CMK (cell line): ENCODE measurements around the gene NUDT9.
"Not testable (repeated sequence)": the region's sequence is repeated elsewhere in the genome, so short reads cannot be mapped to it uniquely, and the experiment has no call there.

ENCODE experiments used
- DNase-seq: peaks from one replicate; pipeline ENCODE4 v3.0.0-alpha.2; 2010; ENCODE audit warnings: low read depth

NUDT9 gene

DNA sequence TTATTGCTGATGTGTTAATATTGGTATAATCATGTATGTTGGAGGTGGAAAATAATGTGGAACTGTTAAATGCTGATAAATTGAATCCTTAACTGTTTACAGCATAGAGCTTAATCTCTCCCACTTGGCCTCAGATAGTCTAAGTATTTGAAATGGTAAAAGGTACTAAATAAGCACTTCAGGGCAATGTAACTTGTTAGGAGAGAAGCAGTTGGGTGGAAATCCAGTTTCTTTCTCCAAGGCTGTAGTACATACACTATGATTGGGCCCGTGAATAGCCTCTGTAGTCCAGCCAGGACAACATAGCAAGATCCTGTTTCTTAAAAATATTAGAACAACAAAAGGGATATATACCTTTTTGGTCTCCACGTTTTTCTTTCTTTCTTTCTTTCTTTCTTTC lies 39.7 kb downstream of the NUDT9 start:
- no peak for DNase-seq

DNA sequence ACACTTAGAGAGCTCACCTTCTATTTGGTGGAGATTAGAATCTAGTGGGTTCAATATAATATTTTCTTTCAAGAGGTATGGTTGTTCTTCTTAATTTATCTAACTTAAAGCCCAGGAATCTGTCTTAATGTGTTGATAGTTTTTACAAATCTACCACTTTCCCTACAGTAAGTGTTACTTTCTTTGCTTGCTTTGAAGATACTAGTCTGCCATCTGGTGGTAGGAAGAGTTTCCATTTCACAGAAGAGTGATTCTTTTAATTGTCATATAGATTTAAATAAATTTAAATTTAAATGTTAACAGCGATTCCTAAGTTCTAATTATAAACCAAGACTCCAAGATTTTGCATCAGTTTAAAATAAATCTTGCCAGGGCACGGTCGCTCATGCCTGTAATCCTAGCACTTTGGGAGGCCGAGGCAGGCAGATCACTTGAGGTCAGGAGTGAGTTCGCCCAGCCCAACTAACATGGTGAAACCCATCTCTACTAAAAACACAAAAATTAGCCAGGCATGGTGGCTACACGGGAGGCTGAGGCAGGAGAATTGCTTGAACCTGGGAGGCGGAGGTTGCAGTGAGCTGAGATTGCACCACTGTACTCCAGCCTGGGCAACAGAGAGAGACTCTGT lies 43.5 kb downstream of the NUDT9 start:
- DNase-seq: no peak

GRCh38 chr4:87469390-87469789 lies 47.0 kb downstream of the NUDT9 start:
- no peak for DNase-seq

- DNase-seq: no peak
Measured at GRCh38 chr4:87476934-87477333, 54.6 kb downstream of the NUDT9 start.

GRCh38 chr4:87478732-87479250 lies 56.4 kb downstream of the NUDT9 start:
- DNase-seq: no peak

DNA sequence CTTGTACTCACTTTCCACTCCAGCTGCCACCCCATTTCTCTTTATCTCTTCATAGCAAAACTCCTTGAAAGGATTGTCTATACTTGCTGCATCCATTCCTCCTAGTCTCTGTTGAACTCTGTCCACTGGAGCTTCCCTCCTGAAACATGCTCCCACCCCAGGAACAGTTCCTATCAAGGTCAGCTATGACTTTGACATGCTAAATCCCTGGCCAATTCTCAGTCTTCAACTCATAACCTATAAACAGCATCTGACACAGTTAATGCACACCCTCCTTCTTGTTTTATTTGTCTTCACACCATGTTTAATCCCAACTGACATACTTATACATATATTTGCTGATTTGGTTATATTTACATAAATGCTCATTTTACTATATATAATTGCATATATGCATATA lies 59.0 kb downstream of the NUDT9 start:
- no peak for DNase-seq

DNA sequence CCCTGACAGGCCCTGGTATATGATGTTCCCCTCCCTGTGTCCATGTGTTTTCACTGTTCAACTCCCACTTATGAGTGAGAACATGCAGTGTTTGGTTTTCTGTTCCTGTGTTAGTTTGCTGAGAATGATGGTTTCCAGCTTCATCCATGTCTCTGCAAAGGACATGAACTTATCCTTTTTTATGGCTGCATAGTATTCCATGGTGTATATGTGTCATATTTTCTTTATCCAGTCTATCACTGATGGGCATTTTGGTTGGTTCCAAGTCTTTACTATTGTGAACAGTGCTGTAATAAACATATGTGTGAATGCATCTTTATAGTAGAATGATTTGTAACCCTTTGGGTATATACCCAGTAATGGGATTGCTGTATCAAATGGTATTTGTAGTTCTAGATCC lies 60.9 kb downstream of the NUDT9 start:
- DNase-seq: not testable (repeated sequence)

GRCh38 chr4:87488666-87489065 lies 66.3 kb downstream of the NUDT9 start:
- DNase-seq: not testable (repeated sequence)

DNA sequence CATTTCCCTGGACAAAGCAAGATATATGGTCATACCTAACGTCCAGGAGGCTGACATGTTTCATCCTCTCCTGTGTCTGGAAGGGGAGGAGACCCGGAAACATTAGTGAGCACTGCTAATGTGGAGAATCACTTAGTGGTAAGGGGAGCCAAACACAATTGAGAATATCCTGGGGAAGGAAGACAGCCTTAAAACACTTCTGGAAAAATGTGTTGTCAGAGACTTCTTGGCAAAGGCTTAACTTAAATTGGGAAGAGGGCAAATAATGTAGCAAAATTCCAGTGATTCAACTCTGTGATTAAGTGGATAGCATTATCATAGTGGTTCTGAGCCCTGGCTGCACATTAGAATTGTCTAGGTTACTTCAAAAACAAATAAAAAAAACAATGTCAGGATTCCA lies 67.3 kb downstream of the NUDT9 start:
- no peak for DNase-seq

- no peak for DNase-seq
Measured at GRCh38 chr4:87490664-87491369, 68.4 kb downstream of the NUDT9 start.

DNA sequence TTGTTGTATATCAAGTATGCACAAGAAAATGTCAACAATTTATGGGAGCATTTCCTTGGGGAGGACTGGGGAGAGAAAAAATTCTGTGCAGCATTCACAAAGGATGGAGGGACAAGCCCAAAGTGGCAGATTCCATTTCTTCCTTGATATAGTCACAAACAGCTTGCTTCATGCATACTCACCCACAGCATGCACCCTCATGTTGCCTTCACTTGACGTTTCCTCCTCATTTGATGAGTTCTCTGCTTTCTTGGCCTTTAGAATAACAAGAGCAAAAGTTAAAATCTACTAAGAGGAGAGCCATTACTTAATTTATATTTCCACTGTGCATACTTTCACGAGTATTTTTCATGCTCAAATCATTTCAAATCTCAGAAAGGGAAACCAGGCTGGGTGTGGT lies 69.1 kb downstream of the NUDT9 start:
- no peak for DNase-seq

DNA sequence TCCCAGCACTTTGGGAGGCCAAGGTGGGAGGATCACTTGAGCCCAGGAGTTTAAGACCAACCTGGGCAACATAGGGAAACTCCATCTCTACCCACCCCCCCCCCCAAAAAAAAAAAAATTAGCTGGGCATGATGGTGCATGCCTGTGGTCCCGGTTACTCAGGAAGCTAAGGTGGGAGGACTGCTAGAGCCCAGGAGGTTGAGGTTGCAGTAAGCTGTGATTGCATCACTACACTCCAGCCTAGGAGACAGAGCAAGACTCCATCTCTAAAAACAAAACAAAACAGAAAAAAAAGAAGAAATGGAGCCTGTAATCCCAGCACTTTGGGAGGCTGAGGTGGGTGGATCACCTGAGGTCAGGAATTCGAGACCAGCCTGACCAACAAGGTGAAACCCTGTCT lies 69.5 kb downstream of the NUDT9 start:
- DNase-seq: not testable (repeated sequence)

DNA sequence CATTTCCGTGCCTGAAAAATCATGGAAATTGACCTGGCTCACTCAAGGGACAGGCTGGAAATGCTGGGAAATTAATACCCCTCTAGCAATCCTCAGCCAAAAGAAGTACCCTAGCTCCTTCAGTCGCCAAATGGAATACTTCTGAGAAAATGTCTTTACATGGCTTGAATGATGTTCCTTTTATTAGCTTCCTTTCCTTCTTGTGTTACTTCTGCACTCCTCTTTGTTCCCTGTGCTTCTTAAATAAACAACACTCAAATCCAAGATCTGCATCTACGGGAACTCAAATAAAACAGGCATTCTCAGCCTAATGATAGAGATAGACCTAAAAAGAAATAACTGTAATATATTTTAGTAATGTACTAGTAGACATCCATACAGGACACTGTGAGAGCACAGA lies 70.7 kb downstream of the NUDT9 start:
- no peak for DNase-seq

GRCh38 chr4:87497159-87497558 lies 74.8 kb downstream of the NUDT9 start:
- no peak for DNase-seq

DNA sequence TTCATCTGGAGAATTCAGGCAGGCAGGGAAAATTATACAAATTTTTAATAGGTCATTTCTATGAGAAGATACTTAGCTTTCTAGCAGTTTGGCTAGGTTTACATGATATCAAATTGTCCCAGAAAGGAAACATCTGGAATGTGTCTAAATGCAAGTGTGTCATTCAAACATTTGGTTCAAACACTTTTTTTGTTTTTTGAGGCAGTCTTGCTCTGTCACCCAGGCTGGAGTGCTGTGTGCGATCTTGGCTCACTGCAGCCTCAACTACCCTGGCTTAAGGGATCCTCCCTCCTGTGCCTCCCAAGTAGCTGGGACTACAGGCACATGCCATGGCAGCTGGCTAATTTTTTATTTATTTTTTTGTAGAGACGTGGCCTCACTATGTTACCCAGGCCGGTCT lies 75.2 kb downstream of the NUDT9 start:
- no peak for DNase-seq

- DNase-seq: no peak
Measured at GRCh38 chr4:87498446-87498900, 76.1 kb downstream of the NUDT9 start.

DNA sequence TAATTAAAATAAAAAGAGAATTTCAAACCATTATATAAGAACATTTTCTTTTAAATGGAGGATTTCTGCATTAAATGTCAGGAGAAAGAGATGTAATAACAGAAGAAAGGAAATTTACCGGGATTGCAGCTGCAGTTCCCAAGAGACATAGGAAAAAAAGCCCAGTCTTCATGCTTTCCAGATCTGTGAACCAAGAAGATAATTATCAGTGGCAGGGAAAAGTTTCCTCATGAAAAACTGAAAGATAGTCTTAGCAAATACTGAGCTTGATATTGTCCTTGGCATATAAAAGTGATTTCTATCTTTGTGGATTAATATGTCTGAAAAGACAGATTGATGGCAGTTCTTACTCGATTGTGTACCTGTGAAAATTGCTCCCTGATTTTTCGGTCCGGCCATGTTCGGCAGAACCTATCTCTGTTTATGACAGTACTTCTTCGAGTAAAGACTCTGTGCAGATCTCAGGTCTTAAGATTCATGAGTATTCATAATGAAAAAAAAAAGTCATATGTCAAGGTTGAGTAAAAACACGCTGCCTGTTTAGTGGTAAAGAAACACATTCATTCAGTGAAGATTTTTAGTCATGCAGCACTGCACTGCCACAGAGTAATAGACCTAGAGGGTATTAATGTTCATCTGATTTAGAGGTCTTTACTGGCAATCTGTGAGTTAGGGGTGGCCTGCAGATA lies 77.2 kb downstream of the NUDT9 start:
- DNase-seq: no peak

- no peak for DNase-seq
Measured at GRCh38 chr4:87500092-87500462, 77.7 kb downstream of the NUDT9 start.

DNA sequence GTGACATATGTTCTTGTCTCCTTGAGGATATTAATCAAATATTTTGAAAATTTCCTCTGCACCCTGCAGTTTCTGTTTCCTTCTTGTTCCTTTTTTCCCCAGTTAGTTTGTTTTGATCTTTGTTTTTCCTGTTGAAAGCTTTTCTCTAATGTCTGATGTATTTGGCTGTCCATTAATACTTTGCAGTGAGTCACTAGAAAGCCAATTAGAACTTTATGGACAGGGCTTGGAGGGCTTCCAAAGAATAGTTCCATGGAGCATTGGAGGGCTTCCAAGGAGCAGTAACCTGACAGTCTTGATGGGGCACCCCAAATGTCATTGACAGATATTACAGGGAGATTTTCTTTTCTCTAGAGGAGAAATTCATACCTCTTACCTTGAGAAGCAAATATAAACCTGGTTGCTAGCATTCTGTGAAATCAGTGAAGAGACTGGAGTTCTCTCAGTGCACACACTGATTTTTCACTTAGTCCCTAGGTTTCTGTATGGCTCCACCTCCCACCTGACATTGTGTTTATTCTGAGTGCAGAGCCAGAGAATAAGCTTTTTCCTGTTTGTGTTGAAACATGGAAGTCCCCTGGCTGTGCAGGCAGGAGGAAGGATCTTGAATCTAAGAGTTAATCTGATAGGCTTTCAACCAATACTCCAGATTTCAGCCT lies 80.3 kb downstream of the NUDT9 start:
- DNase-seq: no peak

GRCh38 chr4:87505862-87506261 lies 83.5 kb downstream of the NUDT9 start:
- DNase-seq: no peak

DNA sequence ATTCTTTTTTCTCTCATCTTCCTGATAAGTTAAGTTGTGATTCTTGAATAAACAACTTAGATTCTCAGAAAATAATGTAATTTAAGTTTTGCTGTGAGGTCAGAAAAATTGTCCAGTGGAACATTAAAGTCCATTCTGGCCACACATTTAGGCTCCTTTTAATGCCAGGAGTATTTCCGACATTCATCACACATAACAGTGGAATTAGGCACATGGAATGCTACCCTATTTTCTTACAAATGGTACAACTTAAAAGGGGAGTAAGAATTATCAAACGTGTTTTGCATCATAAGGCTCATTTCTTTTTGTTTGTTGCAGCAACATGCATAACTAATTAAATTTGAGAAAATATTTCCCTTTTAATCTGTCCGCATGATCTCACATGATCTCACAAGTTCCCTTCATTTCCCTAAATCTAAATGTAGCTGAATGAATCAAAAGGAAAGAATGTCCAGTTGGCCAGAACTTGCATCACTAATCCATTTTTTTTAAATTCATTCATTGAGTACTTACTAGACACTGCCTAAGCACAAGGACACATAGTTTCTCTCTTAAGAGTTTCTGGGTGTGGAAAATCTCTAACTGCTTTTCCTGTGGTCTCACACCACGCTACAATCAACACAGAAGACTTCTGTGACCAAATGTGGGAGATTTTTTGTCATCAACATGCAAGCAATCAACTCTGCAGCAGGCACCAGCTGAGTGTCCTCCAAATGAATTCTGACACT lies 84.8 kb downstream of the NUDT9 start:
- no peak for DNase-seq
